Measurements from ENCODE around the gene CDADC1.

- no peak for TF ChIP-seq CTCF (IDR thresholded peaks at IDR 0.05)
- no peak for TF ChIP-seq POLR2A (IDR thresholded peaks at IDR 0.05)
These were observed 29.7 kb upstream of the CDADC1 start for GRCh38 chr13:49217962-49218492.
